ENCODE data around the gene HLX.

The HLX gene

GRCh38 chr1:220928320-220928719, 49.1 kb downstream of the HLX start:
- no peak for TF ChIP-seq EZH2 (IDR thresholded peaks at IDR 0.05; ENCODE audit: borderline replicate concordance, low read depth, low read length, severe bottlenecking)
- TF ChIP-seq CTCF (IDR thresholded peaks at IDR 0.05; ENCODE audit: borderline replicate concordance, extremely low read depth, low read length, poor library complexity, severe bottlenecking), result no peak
- Histone ChIP-seq H3K4me3 (ENCODE audit: low read depth in 1 of 2, low read length in 2 of 2) (no peak overlapping the region), H2AFZ (ENCODE audit: low read depth, low read length) (no peak overlapping the region), H3K9me3 (ENCODE audit: insufficient read depth, low read length, severe bottlenecking) (no peaks in the 10 kb centered on the region), H3K9ac (ENCODE audit: low read depth, low read length) (no peak overlapping the region), H3K27ac (ENCODE audit: low read length) (no peak overlapping the region), H3K79me2 (ENCODE audit: insufficient read depth, low read length) (no peaks in the 10 kb centered on the region), H4K20me1 (ENCODE audit: insufficient read depth, low read length) (no peaks in the 10 kb centered on the region), H3K4me2 (ENCODE audit: insufficient read depth, low read length) (no peak overlapping the region), H3K36me3 (ENCODE audit: insufficient read depth, low read length) (no peaks in the 10 kb centered on the region), H3K27me3 (ENCODE audit: insufficient read depth, low read length, poor library complexity) (no peaks in the 10 kb centered on the region), H3K4me1 (ENCODE audit: insufficient read depth, low read length) (no peaks in the 10 kb centered on the region)
- no peak for ATAC-seq (ENCODE audit: insufficient read depth, low read depth)
- no peak for DNase-seq

DNA sequence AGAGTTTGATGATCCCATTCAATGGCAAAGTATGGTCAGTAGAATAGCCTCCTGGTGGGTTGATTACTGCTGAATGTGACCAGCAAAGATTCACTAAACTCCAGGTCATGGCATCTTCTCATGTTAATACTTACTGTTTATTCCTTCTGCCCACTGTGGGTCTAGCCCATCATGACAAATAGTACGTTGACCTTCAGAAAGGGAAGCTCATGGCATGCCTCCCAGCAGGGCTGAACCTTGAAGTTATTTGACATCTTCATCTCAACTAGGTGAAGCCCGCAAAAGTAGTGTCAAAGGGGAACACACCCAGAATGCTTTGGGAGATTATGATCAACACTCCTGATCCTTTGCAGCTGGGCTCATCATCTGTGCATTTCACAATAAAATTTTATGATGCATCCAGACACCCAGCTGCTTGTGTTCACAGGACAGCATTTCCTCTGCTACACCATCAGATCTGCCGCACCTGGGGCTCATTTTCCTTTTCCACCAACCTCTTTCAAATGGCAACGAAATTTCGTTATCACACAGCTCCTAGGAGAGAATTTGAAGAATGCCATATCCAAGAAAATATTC, 49.6 kb downstream of the HLX start:
- Histone ChIP-seq H3K27ac (ENCODE audit: low read length) (no peak overlapping the region), H3K4me3 (ENCODE audit: low read depth in 1 of 2, low read length in 2 of 2) (no peak overlapping the region), H3K27me3 (ENCODE audit: insufficient read depth, low read length, poor library complexity) (no peaks in the 10 kb centered on the region), H3K9ac (ENCODE audit: low read depth, low read length) (no peak overlapping the region), H3K36me3 (ENCODE audit: insufficient read depth, low read length) (no peaks in the 10 kb centered on the region), H3K4me2 (ENCODE audit: insufficient read depth, low read length) (no peak overlapping the region), H4K20me1 (ENCODE audit: insufficient read depth, low read length) (no peaks in the 10 kb centered on the region), H3K4me1 (ENCODE audit: insufficient read depth, low read length) (no peaks in the 10 kb centered on the region), H3K9me3 (ENCODE audit: insufficient read depth, low read length, severe bottlenecking) (no peaks in the 10 kb centered on the region), H2AFZ (ENCODE audit: low read depth, low read length) (no peak overlapping the region), H3K79me2 (ENCODE audit: insufficient read depth, low read length) (no peaks in the 10 kb centered on the region)
- TF ChIP-seq EZH2 (IDR thresholded peaks at IDR 0.05; ENCODE audit: borderline replicate concordance, low read depth, low read length, severe bottlenecking), result no peak
- no peak for TF ChIP-seq CTCF (IDR thresholded peaks at IDR 0.05; ENCODE audit: borderline replicate concordance, extremely low read depth, low read length, poor library complexity, severe bottlenecking)
- DNase-seq (no peak), ATAC-seq (ENCODE audit: insufficient read depth, low read depth) (no peak)

DNA sequence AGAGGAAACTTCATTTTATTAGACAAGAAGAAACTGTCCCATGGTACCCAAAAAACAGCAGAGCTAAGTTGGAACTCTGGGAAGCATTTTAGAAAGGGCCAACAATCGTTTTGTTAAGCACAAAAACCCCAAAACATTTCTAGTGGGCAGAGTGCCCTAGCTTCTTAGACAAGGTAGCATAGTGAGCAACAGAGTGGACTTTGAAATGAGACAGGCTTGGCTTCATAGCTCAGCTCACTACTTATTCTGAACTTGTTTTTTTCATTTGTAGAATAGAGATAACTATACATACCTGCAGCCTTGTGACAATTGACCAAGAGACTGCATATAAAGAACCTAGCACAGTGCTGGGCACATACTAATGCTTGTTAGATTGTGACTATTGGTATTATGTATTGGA, 50.1 kb downstream of the HLX start:
- no peak for TF ChIP-seq EZH2 (IDR thresholded peaks at IDR 0.05; ENCODE audit: borderline replicate concordance, low read depth, low read length, severe bottlenecking)
- no peak for TF ChIP-seq CTCF (IDR thresholded peaks at IDR 0.05; ENCODE audit: borderline replicate concordance, extremely low read depth, low read length, poor library complexity, severe bottlenecking)
- H3K4me1 ChIP-seq (ENCODE audit: insufficient read depth, low read length), result no peaks in the 10 kb centered on the region
- no peak for ATAC-seq (ENCODE audit: insufficient read depth, low read depth)

More for the DNA sequence above, 50.1 kb downstream of the HLX start:
- Histone ChIP-seq H2AFZ (ENCODE audit: low read depth, low read length) (no peak overlapping the region), H3K36me3 (ENCODE audit: insufficient read depth, low read length) (no peaks in the 10 kb centered on the region), H3K9ac (ENCODE audit: low read depth, low read length) (no peak overlapping the region), H3K9me3 (ENCODE audit: insufficient read depth, low read length, severe bottlenecking) (no peaks in the 10 kb centered on the region), H3K79me2 (ENCODE audit: insufficient read depth, low read length) (no peaks in the 10 kb centered on the region), H3K4me3 (ENCODE audit: low read depth in 1 of 2, low read length in 2 of 2) (no peak overlapping the region), H4K20me1 (ENCODE audit: insufficient read depth, low read length) (no peaks in the 10 kb centered on the region), H3K27ac (ENCODE audit: low read length) (no peak overlapping the region), H3K4me2 (ENCODE audit: insufficient read depth, low read length) (no peak overlapping the region), H3K27me3 (ENCODE audit: insufficient read depth, low read length, poor library complexity) (no peaks in the 10 kb centered on the region)
- no peak for DNase-seq
